HL-60/S4 (cell line): ENCODE results near the gene DALRD3.

Source experiments
- in situ Hi-C: fragments of 300-500 bp; cut with MboI; formaldehyde crosslinking; loops from 2 replicates; pipeline ENCODE4 v1.14.3; 2022; ENCODE audit warnings: low sequenced_read_pairs

The DALRD3 gene

GRCh38 chr3:48982686-48983085, 35.7 kb downstream of the DALRD3 start:
- in situ Hi-C loops, result no loop called here

- in situ Hi-C loops, result no loop called here
Observed at GRCh38 chr3:48982016-48982415, 36.4 kb downstream of the DALRD3 start.

- in situ Hi-C loops, result no loop called here
Observed at GRCh38 chr3:48980295-48980694, 38.1 kb downstream of the DALRD3 start.

- in situ Hi-C loops, result no loop called here
Observed at GRCh38 chr3:48979451-48979850, 38.9 kb downstream of the DALRD3 start.

GRCh38 chr3:48974076-48974864, 44.1 kb downstream of the DALRD3 start:
- in situ Hi-C loops, result no loop called here

GRCh38 chr3:48970586-48970985, 47.8 kb downstream of the DALRD3 start:
- in situ Hi-C loops, result no loop called here

- in situ Hi-C loops, result no loop called here
Observed at GRCh38 chr3:48966876-48967361, 51.5 kb downstream of the DALRD3 start.

- in situ Hi-C loops, result no loop called here
Observed at GRCh38 chr3:48966367-48966766, 52.0 kb downstream of the DALRD3 start.
